ENCODE measurements around the gene NR6A1.

NR6A1 gene

DNA sequence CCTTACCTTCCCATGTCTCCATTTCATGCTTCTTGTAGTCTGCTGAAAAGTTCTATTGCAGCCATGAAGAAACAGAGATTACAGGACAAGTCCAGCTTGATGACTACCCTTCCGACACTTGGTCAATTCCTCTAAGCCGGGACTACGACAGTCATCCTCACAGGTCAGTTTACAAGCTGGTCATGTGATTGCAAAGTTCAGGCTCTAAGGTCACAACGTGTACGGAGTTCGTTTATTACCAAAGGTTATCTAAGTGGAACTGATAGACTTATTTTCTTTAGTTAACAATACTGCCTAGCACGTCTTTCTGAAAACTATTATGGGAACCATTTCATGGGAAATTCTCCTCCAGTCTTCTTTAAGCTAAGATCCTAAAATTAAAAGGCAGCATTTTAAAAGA is 175.4 kb downstream of the NR6A1 start:
- H3K23ac ChIP-seq (ENCODE audit: low read length in 2 of 2): no peak overlapping the region
- peak overlapping the region in 1 of 2 experiments; percentile 52 for H3K18ac ChIP-seq (ENCODE audit: low read depth in 1 of 2, low read length in 2 of 2)
- no peak overlapping the region for H3K4me3 ChIP-seq (ENCODE audit: insufficient read depth in 1 of 2, low read depth in 1 of 2, low read length in 2 of 2)
- peaks cover 1% of the 10 kb centered on the region for H3K4me1 ChIP-seq (ENCODE audit: control insufficient read depth, insufficient read depth, low read depth, low read length)
- peaks cover 3% of the 10 kb centered on the region for H3K79me1 ChIP-seq (replicated peaks; ENCODE audit: low read length, poor library complexity, severe bottlenecking)
- WGBS: 9% methylated on average over 3 of the region's 7 CpGs
- H2AFZ ChIP-seq (ENCODE audit: low read depth, low read length): peak overlapping the region; percentile 29
- H2BK5ac ChIP-seq (ENCODE audit: low read depth, low read length, poor library complexity, severe bottlenecking): no peak overlapping the region
- peak overlapping the region; percentile 4 for H3K4me2 ChIP-seq (ENCODE audit: low read length, poor library complexity, severe bottlenecking)
- no peak overlapping the region for H3K9ac ChIP-seq (ENCODE audit: low read length)
- H3K4ac ChIP-seq (ENCODE audit: low read depth in 1 of 2, low read length in 2 of 2): no peak overlapping the region
- no peak overlapping the region for H2BK120ac ChIP-seq (ENCODE audit: low read depth, low read length)
- H3K9me3 ChIP-seq (ENCODE audit: control insufficient read depth, low read length): no peaks in the 10 kb centered on the region
- H3K36me3 ChIP-seq (ENCODE audit: control insufficient read depth in 1 of 2, insufficient read depth in 2 of 2, low read depth in 1 of 2, low read length in 2 of 2): no peaks in the 10 kb centered on the region
- H3K27ac ChIP-seq (ENCODE audit: low read length, poor library complexity, severe bottlenecking): no peak overlapping the region
- no peak overlapping the region for H3K14ac ChIP-seq (ENCODE audit: low read length in 2 of 2)
- no peaks in the 10 kb centered on the region for H3K27me3 ChIP-seq (ENCODE audit: control insufficient read depth in 1 of 2, insufficient read depth in 1 of 2, low read length in 2 of 2)
- peak overlapping the region; percentile 77 for H4K91ac ChIP-seq (ENCODE audit: low read length)
- peak; percentile 72 for DNase-seq
- H2AK5ac ChIP-seq (ENCODE audit: low read length, severe bottlenecking): no peak overlapping the region
- H2BK15ac ChIP-seq (ENCODE audit: low read depth, poor library complexity, severe bottlenecking): no peak overlapping the region
- peak overlapping the region; percentile 3 to 82 for H2BK12ac ChIP-seq (ENCODE audit: low read length in 2 of 2)
- peak overlapping the region; percentile 49 for H4K8ac ChIP-seq (ENCODE audit: low read length)

DNA sequence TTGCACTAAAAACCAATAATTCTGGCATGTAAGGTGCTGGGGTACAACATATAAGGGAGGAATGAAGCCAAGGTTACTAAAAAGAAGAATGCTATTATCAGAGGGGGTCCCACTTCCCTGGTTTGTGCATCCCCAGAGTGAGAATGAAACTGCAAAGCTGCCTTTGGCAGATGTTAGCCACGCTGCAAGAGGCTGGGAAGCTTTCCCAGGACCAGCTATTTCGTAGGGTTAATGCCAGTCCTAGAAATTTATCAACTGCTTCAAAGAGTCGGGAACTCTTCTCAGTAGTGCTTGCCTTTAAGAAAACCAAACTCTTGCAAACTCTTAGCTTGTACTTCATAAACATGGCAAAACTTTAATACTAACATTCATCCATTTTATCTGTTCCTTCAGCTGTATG is 176.4 kb downstream of the NR6A1 start:
- Histone ChIP-seq H3K14ac (ENCODE audit: low read length in 2 of 2) (no peak overlapping the region), H3K4ac (ENCODE audit: low read depth in 1 of 2, low read length in 2 of 2) (no peak overlapping the region), H2AK5ac (ENCODE audit: low read length, severe bottlenecking) (no peak overlapping the region), H2AFZ (ENCODE audit: low read depth, low read length) (no peak overlapping the region), H3K4me2 (ENCODE audit: low read length, poor library complexity, severe bottlenecking) (no peak overlapping the region), H3K27ac (ENCODE audit: low read length, poor library complexity, severe bottlenecking) (no peak overlapping the region), H3K9me3 (ENCODE audit: control insufficient read depth, low read length) (no peaks in the 10 kb centered on the region), H2BK15ac (ENCODE audit: low read depth, poor library complexity, severe bottlenecking) (no peak overlapping the region), H3K27me3 (ENCODE audit: control insufficient read depth in 1 of 2, insufficient read depth in 1 of 2, low read length in 2 of 2) (no peaks in the 10 kb centered on the region), H3K9ac (ENCODE audit: low read length) (no peak overlapping the region), H2BK5ac (ENCODE audit: low read depth, low read length, poor library complexity, severe bottlenecking) (no peak overlapping the region), H2BK12ac (ENCODE audit: low read length in 2 of 2) (no peak overlapping the region), H3K79me1 (replicated peaks; ENCODE audit: low read length, poor library complexity, severe bottlenecking) (peaks cover 3% of the 10 kb centered on the region), H2BK120ac (ENCODE audit: low read depth, low read length) (no peak overlapping the region), H3K18ac (ENCODE audit: low read depth in 1 of 2, low read length in 2 of 2) (no peak overlapping the region), H3K23ac (ENCODE audit: low read length in 2 of 2) (no peak overlapping the region), H4K8ac (ENCODE audit: low read length) (no peak overlapping the region), H3K36me3 (ENCODE audit: control insufficient read depth in 1 of 2, insufficient read depth in 2 of 2, low read depth in 1 of 2, low read length in 2 of 2) (no peaks in the 10 kb centered on the region), H3K4me3 (ENCODE audit: insufficient read depth in 1 of 2, low read depth in 1 of 2, low read length in 2 of 2) (no peak overlapping the region), H3K4me1 (ENCODE audit: control insufficient read depth, insufficient read depth, low read depth, low read length) (peaks cover 1% of the 10 kb centered on the region), H4K91ac (ENCODE audit: low read length) (no peak overlapping the region)
- 2% methylated on average over 3 of the region's 3 CpGs for WGBS
- peak; percentile 55 for DNase-seq

DNA sequence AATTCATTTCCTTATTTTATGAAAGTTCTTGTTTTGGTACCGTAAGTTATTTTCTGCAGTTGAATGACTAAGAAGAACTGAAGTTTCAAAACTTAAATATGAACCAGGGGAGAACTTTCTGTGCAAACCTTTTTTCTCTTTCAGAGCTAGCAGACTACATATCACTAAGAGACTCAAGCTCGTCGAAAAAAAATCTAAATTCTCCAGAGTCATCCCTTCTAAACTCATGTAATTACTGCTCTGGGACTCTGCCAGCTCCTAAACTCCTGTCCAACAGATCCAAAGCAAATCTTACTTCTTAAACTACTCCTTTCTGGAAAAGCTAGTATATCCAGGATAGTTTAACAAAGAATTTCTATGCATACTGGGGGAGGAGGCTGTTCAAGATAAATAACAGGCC is 176.9 kb downstream of the NR6A1 start:
- Histone ChIP-seq H3K4me1 (ENCODE audit: control insufficient read depth, insufficient read depth, low read depth, low read length) (peaks cover 1% of the 10 kb centered on the region), H3K79me1 (replicated peaks; ENCODE audit: low read length, poor library complexity, severe bottlenecking) (peaks cover 3% of the 10 kb centered on the region), H4K8ac (ENCODE audit: low read length) (no peak overlapping the region), H2AK5ac (ENCODE audit: low read length, severe bottlenecking) (no peak overlapping the region), H3K4ac (ENCODE audit: low read depth in 1 of 2, low read length in 2 of 2) (no peak overlapping the region), H3K14ac (ENCODE audit: low read length in 2 of 2) (no peak overlapping the region), H2AFZ (ENCODE audit: low read depth, low read length) (no peak overlapping the region), H3K27ac (ENCODE audit: low read length, poor library complexity, severe bottlenecking) (no peak overlapping the region), H3K27me3 (ENCODE audit: control insufficient read depth in 1 of 2, insufficient read depth in 1 of 2, low read length in 2 of 2) (no peaks in the 10 kb centered on the region), H3K36me3 (ENCODE audit: control insufficient read depth in 1 of 2, insufficient read depth in 2 of 2, low read depth in 1 of 2, low read length in 2 of 2) (no peaks in the 10 kb centered on the region), H3K4me2 (ENCODE audit: low read length, poor library complexity, severe bottlenecking) (no peak overlapping the region), H3K18ac (ENCODE audit: low read depth in 1 of 2, low read length in 2 of 2) (no peak overlapping the region), H4K91ac (ENCODE audit: low read length) (no peak overlapping the region), H3K4me3 (ENCODE audit: insufficient read depth in 1 of 2, low read depth in 1 of 2, low read length in 2 of 2) (no peak overlapping the region), H2BK120ac (ENCODE audit: low read depth, low read length) (no peak overlapping the region), H3K9ac (ENCODE audit: low read length) (peak overlapping the region; percentile 2), H3K23ac (ENCODE audit: low read length in 2 of 2) (no peak overlapping the region), H2BK12ac (ENCODE audit: low read length in 2 of 2) (no peak overlapping the region), H3K9me3 (ENCODE audit: control insufficient read depth, low read length) (no peaks in the 10 kb centered on the region), H2BK15ac (ENCODE audit: low read depth, poor library complexity, severe bottlenecking) (no peak overlapping the region), H2BK5ac (ENCODE audit: low read depth, low read length, poor library complexity, severe bottlenecking) (no peak overlapping the region)
- 2% methylated on average over 2 of the region's 3 CpGs for WGBS
- DNase-seq: peak; percentile 38

- Histone ChIP-seq H3K4me1 (ENCODE audit: control insufficient read depth, insufficient read depth, low read depth, low read length) (peaks cover 1% of the 10 kb centered on the region), H2BK12ac (ENCODE audit: low read length in 2 of 2) (peak overlapping the region in 1 of 2 experiments; percentile 76), H3K27me3 (ENCODE audit: control insufficient read depth in 1 of 2, insufficient read depth in 1 of 2, low read length in 2 of 2) (no peaks in the 10 kb centered on the region), H4K91ac (ENCODE audit: low read length) (no peak overlapping the region), H3K4me3 (ENCODE audit: insufficient read depth in 1 of 2, low read depth in 1 of 2, low read length in 2 of 2) (peak overlapping the region in 1 of 2 experiments; percentile 51), H3K4ac (ENCODE audit: low read depth in 1 of 2, low read length in 2 of 2) (peak overlapping the region in 1 of 2 experiments; percentile 84), H3K36me3 (ENCODE audit: control insufficient read depth in 1 of 2, insufficient read depth in 2 of 2, low read depth in 1 of 2, low read length in 2 of 2) (no peaks in the 10 kb centered on the region), H3K4me2 (ENCODE audit: low read length, poor library complexity, severe bottlenecking) (peak overlapping the region; percentile 48), H3K79me1 (replicated peaks; ENCODE audit: low read length, poor library complexity, severe bottlenecking) (peaks cover 3% of the 10 kb centered on the region), H2BK120ac (ENCODE audit: low read depth, low read length) (no peak overlapping the region), H2AFZ (ENCODE audit: low read depth, low read length) (no peak overlapping the region), H3K9me3 (ENCODE audit: control insufficient read depth, low read length) (no peaks in the 10 kb centered on the region), H2AK5ac (ENCODE audit: low read length, severe bottlenecking) (no peak overlapping the region), H3K14ac (ENCODE audit: low read length in 2 of 2) (no peak overlapping the region), H2BK5ac (ENCODE audit: low read depth, low read length, poor library complexity, severe bottlenecking) (no peak overlapping the region), H3K9ac (ENCODE audit: low read length) (peak overlapping the region; percentile 2), H4K8ac (ENCODE audit: low read length) (peak overlapping the region; percentile 1), H3K18ac (ENCODE audit: low read depth in 1 of 2, low read length in 2 of 2) (peak overlapping the region in 1 of 2 experiments; percentile 80), H2BK15ac (ENCODE audit: low read depth, poor library complexity, severe bottlenecking) (no peak overlapping the region), H3K23ac (ENCODE audit: low read length in 2 of 2) (no peak overlapping the region), H3K27ac (ENCODE audit: low read length, poor library complexity, severe bottlenecking) (peak overlapping the region; percentile 17)
- 7% methylated on average over 4 of the region's 4 CpGs for WGBS
- DNase-seq: peak; percentile 55
Measured at GRCh38 chr9:124593651-124594058, 177.5 kb downstream of the NR6A1 start.
